Measurements from ENCODE around the gene STAG1. TPM values are rescaled to one million over a fixed set of nuclear protein-coding genes. Genes with fewer than 3 reads are reported as not detected.

The STAG1 gene
- total RNA-seq, 5 donors from 2014 or later (not counting 1 experiment from before 2014, with no cell fraction given): 38.9 to 52.5 (median 42.7) TPM

Other genes starting within 250 kb of the STAG1 start
- gene SLC35G2, start 66.7 kb upstream of the STAG1 start, total RNA-seq: 1 to 10 TPM in 1 of 5 donors, under 1 TPM in 3, not detected in 1; 0.16 to 1.2 (median 0.29) TPM
- 10 to 100 TPM; 46.9 to 65.3 (median 50.9) TPM for gene NCK1, start 109.8 kb upstream of the STAG1 start, total RNA-seq
- gene IL20RB, start 205.6 kb upstream of the STAG1 start, total RNA-seq: 1 to 10 TPM; 1.8 to 3.8 (median 2.2) TPM

Measured in T-cell (primary cell).